22Rv1 (cell line): ENCODE results near the gene CFAP68.

ENCODE experiments used
- ZFX ChIP-seq: fragments of 450-650 bp; IDR thresholded peaks from 2 replicates; pipeline ENCODE4 v1.6.1; 2017; ENCODE audit warnings: antibody characterized with exemption, borderline replicate concordance
- TF ChIP-seq, protein P1 (sequence below): fragments of 450-650 bp; IDR thresholded peaks from 2 replicates; pipeline ENCODE4 v1.5.1; 2017; ENCODE audit warnings: mild to moderate bottlenecking

DNA sequence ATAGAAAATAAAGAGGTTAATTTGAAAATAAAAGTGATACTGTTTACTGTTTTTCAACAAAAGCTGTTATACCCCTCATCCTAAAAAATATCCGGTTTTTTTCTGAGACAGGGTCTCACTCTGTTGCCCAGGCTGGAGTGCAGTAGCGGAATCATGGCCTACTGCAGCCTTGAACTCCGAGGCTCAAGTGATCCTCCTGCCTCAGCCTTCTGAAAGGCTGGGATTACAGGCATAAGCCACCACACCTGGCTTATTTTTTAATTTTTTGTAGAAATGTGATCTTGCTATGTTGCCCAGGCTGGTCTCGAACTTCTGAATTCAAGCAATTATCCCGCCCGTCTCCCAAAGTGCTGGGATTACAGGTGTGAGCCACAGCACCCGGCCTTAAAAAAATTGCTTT is 43.7 kb upstream of the CFAP68 start:
- TF ChIP-seq, protein P1, sequence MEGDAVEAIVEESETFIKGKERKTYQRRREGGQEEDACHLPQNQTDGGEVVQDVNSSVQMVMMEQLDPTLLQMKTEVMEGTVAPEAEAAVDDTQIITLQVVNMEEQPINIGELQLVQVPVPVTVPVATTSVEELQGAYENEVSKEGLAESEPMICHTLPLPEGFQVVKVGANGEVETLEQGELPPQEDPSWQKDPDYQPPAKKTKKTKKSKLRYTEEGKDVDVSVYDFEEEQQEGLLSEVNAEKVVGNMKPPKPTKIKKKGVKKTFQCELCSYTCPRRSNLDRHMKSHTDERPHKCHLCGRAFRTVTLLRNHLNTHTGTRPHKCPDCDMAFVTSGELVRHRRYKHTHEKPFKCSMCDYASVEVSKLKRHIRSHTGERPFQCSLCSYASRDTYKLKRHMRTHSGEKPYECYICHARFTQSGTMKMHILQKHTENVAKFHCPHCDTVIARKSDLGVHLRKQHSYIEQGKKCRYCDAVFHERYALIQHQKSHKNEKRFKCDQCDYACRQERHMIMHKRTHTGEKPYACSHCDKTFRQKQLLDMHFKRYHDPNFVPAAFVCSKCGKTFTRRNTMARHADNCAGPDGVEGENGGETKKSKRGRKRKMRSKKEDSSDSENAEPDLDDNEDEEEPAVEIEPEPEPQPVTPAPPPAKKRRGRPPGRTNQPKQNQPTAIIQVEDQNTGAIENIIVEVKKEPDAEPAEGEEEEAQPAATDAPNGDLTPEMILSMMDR = no peak
- no peak for TF ChIP-seq ZFX
